IPS-20b (cell line): ENCODE measurements around the gene CDS2.

Experiments
- H3K27ac ChIP-seq: one replicate; pipeline ENCODE4 v1.5.1; 2013; ENCODE audit warnings: low read length
- H3K27me3 ChIP-seq: 2 replicates; pipeline ENCODE4 v1.6.1; 2013; ENCODE audit warnings: mild to moderate bottlenecking, low read length, inconsistent platforms; ENCODE audit not compliant: insufficient read depth
- H3K36me3 ChIP-seq: 2 replicates; pipeline ENCODE4 v1.6.1; 2013; ENCODE audit warnings: low read depth, mild to moderate bottlenecking, inconsistent platforms, low read length, moderate library complexity; ENCODE audit not compliant: insufficient read depth
- H3K4me1 ChIP-seq: 2 replicates; pipeline ENCODE4 v1.6.1; 2013; ENCODE audit warnings: mild to moderate bottlenecking, control low read depth, inconsistent platforms, low read length, moderate library complexity; ENCODE audit not compliant: insufficient read depth
- H3K4me3 ChIP-seq: 2 replicates; pipeline ENCODE4 v1.5.1; 2013; ENCODE audit warnings: mild to moderate bottlenecking, low read length, inconsistent platforms
- H3K9ac ChIP-seq: 2 replicates; pipeline ENCODE4 v1.6.1; 2013; ENCODE audit warnings: low read depth, mild to moderate bottlenecking, inconsistent platforms, low read length, moderate library complexity
- H3K9me3 ChIP-seq: 2 replicates; pipeline ENCODE4 v1.6.1; 2013; ENCODE audit warnings: mild to moderate bottlenecking, low read depth, low read length, inconsistent platforms; ENCODE audit not compliant: insufficient read depth

Gene CDS2

DNA sequence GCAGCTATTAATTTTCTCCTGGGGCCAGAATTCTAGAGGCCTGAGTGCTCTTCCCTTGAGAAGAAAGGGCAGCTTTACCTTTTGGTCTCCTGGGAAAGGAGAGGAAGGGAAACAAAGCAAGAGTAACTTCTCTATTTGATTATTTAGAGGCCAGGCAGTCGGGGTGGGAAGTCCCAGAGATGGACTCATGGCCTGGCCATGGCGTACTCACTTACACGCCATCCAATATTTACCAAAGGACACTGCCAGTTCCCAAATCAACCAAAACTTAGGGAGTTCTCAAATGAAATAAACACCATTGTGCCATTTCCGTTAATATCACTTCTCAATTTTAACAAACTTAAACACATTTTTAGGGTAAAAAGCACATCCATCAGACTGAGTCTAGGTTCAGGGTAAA, 76.6 kb downstream of the CDS2 start:
- Histone ChIP-seq H3K36me3 (0 out of 2 replicates have a peak, but pooled peaks cover under 1% of the 10 kb centered on the region), H3K4me1 (no peaks in the 10 kb centered on the region), H3K9ac (no peak overlapping the region), H3K27me3 (no peaks in the 10 kb centered on the region), H3K9me3 (no peaks in the 10 kb centered on the region), H3K4me3 (no peak overlapping the region), H3K27ac (no peak overlapping the region)

DNA sequence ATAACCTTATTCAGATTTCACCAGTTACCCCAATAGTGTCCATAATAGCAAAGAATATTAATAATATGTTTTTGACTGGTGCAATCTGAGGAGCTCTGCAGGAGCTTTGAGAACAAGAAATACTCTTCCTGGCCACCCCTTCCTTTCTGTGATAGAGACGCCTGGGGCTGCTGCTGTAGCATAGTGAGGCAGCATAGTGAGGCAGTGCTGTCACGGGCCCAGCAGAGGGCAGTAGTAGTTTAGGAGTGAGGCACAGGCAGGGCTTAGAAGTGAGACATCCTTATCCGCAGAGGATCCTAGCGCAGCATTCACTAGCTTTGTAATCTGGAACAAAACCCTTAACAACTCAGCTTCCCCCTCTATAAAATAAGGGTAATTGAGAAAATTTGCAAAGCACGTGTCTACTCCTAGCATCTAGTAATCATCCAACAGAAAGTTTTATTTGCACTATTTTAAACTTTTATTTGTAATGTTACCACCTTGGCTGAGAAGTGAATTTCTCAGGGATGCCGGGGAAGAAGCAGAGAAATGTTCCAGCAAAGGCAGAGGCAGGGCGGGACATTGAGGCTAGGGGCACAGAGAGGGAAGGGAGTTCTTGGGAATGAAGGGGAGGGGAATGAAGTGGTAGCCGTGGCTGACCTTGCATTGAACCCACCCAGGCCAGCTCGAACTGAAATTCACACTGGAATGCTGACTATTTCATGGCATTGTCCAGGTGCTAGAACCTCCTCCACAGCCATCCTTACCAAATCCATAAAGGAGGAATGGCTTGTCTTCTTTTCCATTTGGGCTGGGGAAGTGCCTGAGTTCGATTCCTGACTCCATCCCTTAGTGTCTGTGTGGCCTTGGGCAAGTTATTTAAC, 78.8 kb downstream of the CDS2 start:
- H3K36me3 ChIP-seq = 0 out of 2 replicates have a peak, but pooled peaks cover 4% of the 10 kb centered on the region
- H3K4me3 ChIP-seq = no peak overlapping the region
- H3K9me3 ChIP-seq = no peaks in the 10 kb centered on the region

DNA sequence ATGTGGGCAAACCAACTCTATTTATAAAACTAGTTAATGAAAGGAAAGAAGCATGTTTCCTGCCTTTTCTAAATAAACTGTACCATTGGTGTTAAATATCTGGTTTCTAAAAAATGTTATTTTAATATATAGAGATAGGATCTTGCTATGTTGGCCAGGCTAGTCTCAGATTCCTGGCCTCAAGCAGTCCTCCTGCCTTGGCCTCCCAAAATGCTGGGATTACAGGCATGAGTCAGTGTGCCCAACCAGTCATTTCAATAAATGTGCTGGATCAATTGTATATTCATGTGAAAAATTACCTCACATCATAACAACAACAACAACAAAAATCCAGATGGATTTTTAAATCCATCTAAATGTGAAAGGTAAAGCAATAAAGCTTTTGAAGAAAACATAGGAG, 80.3 kb downstream of the CDS2 start:
- H3K9me3 ChIP-seq = no peaks in the 10 kb centered on the region
- H3K4me1 ChIP-seq = no peaks in the 10 kb centered on the region
- H3K27me3 ChIP-seq = no peaks in the 10 kb centered on the region
- H3K4me3 ChIP-seq = no peak overlapping the region
- 0 out of 2 replicates have a peak, but pooled peaks cover 4% of the 10 kb centered on the region for H3K36me3 ChIP-seq
- H3K9ac ChIP-seq = no peak overlapping the region
- no peak overlapping the region for H3K27ac ChIP-seq

More for the DNA sequence above, 78.8 kb downstream of the CDS2 start:
- no peaks in the 10 kb centered on the region for H3K4me1 ChIP-seq
- H3K27me3 ChIP-seq = no peaks in the 10 kb centered on the region
- H3K27ac ChIP-seq = no peak overlapping the region
- H3K9ac ChIP-seq = no peak overlapping the region

DNA sequence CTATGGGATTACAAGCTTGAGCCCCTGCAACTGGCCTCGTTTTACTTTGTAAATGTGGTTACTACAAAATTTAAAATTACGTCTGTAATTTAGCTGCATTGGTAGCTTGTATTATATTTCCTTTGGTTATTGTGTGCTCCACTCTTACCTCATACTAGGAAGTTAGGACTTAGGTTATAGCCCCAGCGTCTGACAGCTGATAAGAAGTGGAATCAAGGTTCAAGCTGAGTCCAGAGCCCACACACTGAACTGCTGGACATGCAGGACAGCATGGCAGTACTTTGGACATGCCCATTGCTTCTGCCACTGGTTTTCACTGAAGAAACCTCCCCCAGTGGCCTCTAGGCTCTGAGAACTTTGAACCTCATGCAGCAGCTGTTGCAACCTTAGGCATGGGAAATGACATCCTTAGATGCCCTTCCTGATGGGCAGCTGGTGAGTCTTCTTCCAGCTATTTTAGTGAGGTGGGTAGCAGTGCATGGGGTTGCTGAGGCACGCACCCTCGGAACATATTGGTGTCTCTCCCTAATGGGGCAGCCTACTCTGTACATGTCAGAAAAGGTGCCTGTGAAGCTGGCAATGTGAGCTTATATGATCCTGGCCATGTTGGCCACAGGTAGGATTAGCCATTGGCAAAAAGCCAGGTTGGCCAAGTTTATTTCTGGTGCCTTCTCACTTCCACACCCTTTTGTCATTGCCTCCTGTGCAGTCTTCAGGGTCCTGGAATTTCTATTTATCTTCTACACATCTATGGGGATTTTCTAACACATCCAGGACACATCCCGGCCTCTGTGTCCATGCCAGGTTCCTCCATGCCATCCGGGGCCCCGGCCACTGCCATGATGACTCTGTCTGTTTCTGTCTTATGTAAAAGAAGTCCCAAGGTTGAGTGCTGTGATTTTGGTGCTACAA, 85.3 kb downstream of the CDS2 start:
- no peaks in the 10 kb centered on the region for H3K9me3 ChIP-seq
- no peak overlapping the region for H3K27ac ChIP-seq
- no peak overlapping the region for H3K9ac ChIP-seq
- no peak overlapping the region for H3K4me3 ChIP-seq
- H3K27me3 ChIP-seq = no peaks in the 10 kb centered on the region
- H3K4me1 ChIP-seq = peaks cover 4% of the 10 kb centered on the region; the same call in 1 of the 2 replicates
- H3K36me3 ChIP-seq = 0 out of 2 replicates have a peak, but pooled peaks cover 4% of the 10 kb centered on the region

DNA sequence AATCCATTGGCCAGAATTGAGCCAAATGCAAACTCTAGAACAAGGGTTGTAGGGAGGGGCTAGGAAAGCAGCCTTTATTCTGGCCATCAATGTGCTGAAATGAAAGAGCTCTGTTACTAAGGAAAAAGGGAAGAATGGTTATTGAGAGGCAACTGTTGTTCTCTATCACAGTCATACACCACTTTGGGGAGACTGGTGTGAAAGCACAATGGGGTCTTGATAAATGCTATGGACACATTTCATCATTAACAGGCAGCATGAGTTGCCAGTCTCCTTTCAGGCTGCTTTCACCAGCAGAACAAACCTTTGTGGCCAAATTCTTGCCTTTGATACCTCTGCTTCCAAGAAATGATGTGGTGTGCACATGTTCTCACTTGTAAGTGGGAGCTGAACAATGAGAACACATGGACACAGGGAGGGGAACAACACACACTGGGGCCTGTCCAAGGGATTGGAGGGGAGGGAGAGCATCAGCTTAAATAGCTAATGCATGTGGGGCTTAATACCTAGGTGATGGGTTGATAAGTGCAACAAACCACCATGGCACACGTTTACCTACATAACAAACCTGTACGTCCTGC, 86.2 kb downstream of the CDS2 start:
- Histone ChIP-seq H3K9me3 (no peaks in the 10 kb centered on the region), H3K4me1 (peaks cover 4% of the 10 kb centered on the region; the same call in 1 of the 2 replicates), H3K4me3 (no peak overlapping the region), H3K27me3 (no peaks in the 10 kb centered on the region), H3K9ac (no peak overlapping the region), H3K36me3 (peaks cover 4% of the 10 kb centered on the region; the same call in 1 of the 2 replicates), H3K27ac (no peak overlapping the region)

DNA sequence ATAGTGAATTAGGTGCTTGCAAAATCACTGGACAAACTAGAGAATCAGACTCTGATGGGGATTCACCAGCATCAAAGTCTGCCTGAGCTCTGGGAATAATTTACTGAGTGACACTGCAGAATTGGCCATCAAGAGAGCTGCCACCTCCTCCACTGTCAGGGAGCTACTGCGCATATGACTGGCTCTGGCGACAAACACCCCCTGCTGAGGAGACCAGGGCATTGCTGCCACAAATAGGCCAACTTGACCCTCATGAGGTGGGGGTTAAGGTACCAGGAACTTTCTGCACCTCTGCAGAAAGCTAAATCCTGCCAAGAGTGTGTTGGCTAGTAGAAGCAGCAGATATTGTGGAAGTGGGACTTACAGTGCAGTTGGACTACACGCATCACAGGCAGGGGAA, 88.0 kb downstream of the CDS2 start:
- no peaks in the 10 kb centered on the region for H3K9me3 ChIP-seq
- H3K36me3 ChIP-seq = no peaks in the 10 kb centered on the region; the same call in 1 of the 2 replicates
- no peak overlapping the region for H3K9ac ChIP-seq
- H3K4me1 ChIP-seq = peaks cover 4% of the 10 kb centered on the region; the same call in 1 of the 2 replicates
- H3K27ac ChIP-seq = no peak overlapping the region
- H3K27me3 ChIP-seq = no peaks in the 10 kb centered on the region
- no peak overlapping the region for H3K4me3 ChIP-seq

DNA sequence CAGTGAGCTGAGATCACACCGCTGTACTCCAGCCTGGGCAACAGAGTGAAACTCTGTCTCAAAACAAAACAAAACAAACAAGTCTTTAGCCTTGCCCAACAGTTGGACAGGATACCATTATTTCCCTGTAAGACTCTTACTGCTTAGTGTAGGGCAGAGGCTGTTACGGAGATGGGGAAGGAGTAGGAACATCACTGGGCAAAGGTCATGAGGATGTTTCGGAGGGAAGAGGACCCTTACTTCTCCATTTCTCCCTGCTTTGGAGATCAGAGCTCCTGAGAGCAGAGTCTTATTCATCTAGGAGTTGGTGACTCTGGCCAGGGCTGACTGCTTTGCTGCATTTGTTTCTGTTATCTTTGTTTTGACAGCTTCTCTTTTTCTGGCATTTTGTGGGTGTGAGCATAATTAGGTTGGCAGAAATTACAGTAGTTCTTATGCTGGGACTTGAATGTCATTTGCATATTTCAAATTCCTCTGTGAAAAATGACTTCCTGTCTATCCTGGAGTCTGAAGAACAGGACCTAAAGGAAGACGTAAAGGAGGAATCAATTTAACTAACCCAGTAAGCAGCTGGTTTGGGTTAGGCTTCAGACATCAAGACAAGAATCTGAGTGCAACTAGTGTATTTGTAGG, 89.0 kb downstream of the CDS2 start:
- Histone ChIP-seq H3K9ac (no peak overlapping the region), H3K9me3 (no peaks in the 10 kb centered on the region), H3K36me3 (no peaks in the 10 kb centered on the region; the same call in 1 of the 2 replicates), H3K4me1 (peaks cover 4% of the 10 kb centered on the region; the same call in 1 of the 2 replicates), H3K27ac (no peak overlapping the region), H3K27me3 (no peaks in the 10 kb centered on the region), H3K4me3 (no peak overlapping the region)

DNA sequence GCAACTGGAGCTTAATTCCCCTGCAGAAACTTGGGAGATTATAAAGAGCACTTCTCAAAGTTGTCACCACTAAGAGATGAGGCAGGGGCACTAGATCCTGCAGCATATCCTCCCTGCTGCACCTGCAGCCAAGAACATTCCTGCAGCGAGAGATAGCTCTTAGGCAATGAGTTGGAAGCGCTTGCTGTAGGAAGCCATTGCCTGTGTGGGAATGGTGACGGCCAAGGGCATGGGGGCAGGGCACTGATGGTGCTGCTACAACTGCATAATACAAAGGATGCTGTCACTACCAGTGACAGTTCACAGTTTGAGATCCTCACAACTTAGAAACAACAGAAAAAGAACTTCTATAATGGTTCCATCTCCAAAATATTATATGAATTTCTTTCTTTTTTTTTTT, 89.9 kb downstream of the CDS2 start:
- Histone ChIP-seq H3K27me3 (no peaks in the 10 kb centered on the region), H3K27ac (no peak overlapping the region), H3K9me3 (no peaks in the 10 kb centered on the region), H3K36me3 (no peaks in the 10 kb centered on the region; the same call in 1 of the 2 replicates), H3K4me1 (peaks cover 4% of the 10 kb centered on the region; the same call in 1 of the 2 replicates), H3K4me3 (no peak overlapping the region), H3K9ac (no peak overlapping the region)

DNA sequence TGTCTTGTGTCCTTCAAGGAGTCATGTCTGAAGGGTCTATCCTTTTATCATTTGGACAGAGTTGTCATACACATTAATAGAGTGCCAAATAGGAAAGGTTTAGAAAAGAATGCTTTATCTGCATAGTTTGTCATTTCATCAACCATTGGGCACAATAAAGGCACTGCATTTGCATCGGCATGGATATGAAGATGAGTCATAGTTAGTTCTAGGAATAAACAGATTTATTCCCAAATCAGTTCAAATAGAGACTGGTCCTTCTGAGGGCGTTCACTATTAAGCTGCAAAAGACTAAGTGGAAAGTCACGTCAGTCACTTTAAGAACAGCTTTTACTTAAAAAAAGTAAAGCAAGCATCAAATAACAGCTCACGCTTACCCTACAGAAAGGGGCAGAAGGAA, 90.8 kb downstream of the CDS2 start:
- Histone ChIP-seq H3K9ac (no peak overlapping the region), H3K9me3 (no peaks in the 10 kb centered on the region), H3K4me1 (peaks cover 4% of the 10 kb centered on the region; the same call in 1 of the 2 replicates), H3K36me3 (no peaks in the 10 kb centered on the region; the same call in 1 of the 2 replicates), H3K4me3 (no peak overlapping the region), H3K27me3 (no peaks in the 10 kb centered on the region), H3K27ac (no peak overlapping the region)

DNA sequence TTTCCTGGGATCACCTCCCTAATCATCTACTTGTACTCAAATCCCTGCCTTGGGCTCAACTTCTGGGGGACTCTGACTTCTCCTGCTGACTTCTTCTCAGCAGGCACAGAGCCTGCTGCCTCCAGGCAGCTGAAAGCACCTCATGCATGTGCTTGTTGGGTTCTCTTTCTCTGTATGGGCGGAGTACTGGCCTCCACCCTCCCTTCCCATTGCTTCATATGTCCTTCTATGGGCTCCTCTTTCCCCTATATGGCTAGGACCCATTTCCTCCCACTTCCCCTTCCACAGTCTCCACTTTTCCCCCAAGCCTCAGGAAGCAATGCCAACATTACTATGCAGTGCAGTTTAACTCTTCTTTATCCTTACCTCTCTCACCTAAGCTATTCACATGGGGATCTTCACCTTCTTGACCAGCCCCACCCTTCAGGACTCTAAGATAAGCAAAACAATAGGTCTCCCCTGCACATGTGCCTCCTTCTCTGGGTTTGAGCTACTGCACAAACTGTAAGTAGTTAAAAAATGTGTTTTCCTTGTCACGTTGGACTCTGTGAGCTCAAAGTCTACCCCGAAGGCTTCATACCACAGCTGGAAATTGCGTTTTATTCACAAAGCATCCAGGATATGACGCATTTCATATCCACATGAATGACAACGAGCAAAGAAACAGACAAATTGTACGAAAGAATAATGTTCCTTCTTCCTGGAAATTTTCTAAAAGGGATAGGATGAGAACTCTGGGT, 93.7 kb downstream of the CDS2 start:
- Histone ChIP-seq H3K4me3 (no peak overlapping the region), H3K36me3 (no peaks in the 10 kb centered on the region; the same call in 1 of the 2 replicates), H3K9me3 (no peaks in the 10 kb centered on the region), H3K9ac (no peak overlapping the region), H3K27me3 (no peaks in the 10 kb centered on the region), H3K27ac (no peak overlapping the region), H3K4me1 (no peaks in the 10 kb centered on the region)
